RWPE1 (cell line): ENCODE results near the gene DNAJB2.

Experiments
- CTCF ChIA-PET: fragments of 350-600 bp; sonication (Branson Sonifier 250); formaldehyde crosslinking; extraction: SDS; loops from one replicate; lab custom pipeline; 2021; lab: Yijun Ruan, JAX
- POLR2A ChIA-PET: fragments of 400-600 bp; formaldehyde crosslinking; extraction: SDS; loops from one replicate; lab custom pipeline; 2020; ENCODE audit warnings: antibody characterized with exemption; ENCODE audit not compliant: low non-redundant PET; lab: Yijun Ruan, JAX
- DNase-seq: peaks from one replicate; pipeline ENCODE4 v3.0.0; 2012; ENCODE audit warnings: low spot score
- H3K27ac ChIP-seq: fragments of 450-650 bp; 2 replicates; pipeline ENCODE4 v1.5.1; 2017
- CTCF ChIP-seq: fragments of 450-650 bp; conservative IDR thresholded peaks from 2 replicates; pipeline ENCODE4 v1.5.1; 2017; ENCODE audit warnings: low read depth, mild to moderate bottlenecking

The DNAJB2 gene

DNA sequence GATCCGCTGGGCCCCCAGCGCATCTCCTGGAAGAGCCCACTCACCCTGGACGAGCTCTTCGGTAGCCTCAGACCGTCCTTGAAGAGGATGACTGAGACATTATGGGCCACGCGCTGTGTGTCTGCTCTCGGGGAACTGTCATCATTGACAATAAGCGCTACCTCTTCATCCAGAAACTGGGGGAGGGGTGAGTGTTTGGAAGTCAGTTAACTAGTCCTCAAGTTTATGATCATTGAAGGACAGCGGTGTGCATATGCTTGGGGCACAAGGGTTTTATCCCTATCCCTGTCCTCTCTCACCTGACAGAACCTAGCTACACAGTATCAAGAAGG lies 33.3 kb upstream of the DNAJB2 start:
- TF ChIP-seq CTCF: no peak
- ChIA-PET CTCF (interaction anchor here (0.6 to 2.5 kb wide), 3 partner anchors 39 to 48 kb away, joined by 3 to 20 read pairs (median 4); partner anchors contain the start of gene ZFAND2B), POLR2A (interaction anchor here (0.6 to 2.2 kb wide), 4 partner anchors 9 to 28 kb away, joined by 3 to 7 read pairs (median 5); no protein-coding TSS in a partner anchor)
- H3K27ac ChIP-seq: peak overlapping the region; percentile 82
- peak; percentile 6 for DNase-seq

GRCh38 chr2:219246559-219246958 lies 32.6 kb upstream of the DNAJB2 start:
- POLR2A ChIA-PET: interaction anchor here (1.2 to 2.2 kb wide), 2 partner anchors 8 to 9 kb away, joined by 3 to 6 read pairs; no protein-coding TSS in a partner anchor
- CTCF ChIA-PET: interaction anchor here (0.7 to 2.5 kb wide), 2 partner anchors 28 to 48 kb away, joined by 3 to 20 read pairs; no protein-coding TSS in a partner anchor
- H3K27ac ChIP-seq: peak overlapping the region; percentile 98
- no peak for DNase-seq
- no peak for TF ChIP-seq CTCF

GRCh38 chr2:219247678-219248642 lies 31.2 kb upstream of the DNAJB2 start:
- DNase-seq: no peak
- POLR2A ChIA-PET: interaction anchor here (0.8 to 1.9 kb wide), 2 partner anchors 30 to 39 kb away, joined by 3 to 12 read pairs; partner anchors contain the start of gene DNAJB2
- CTCF ChIA-PET: interaction anchor here (0.6 to 2.7 kb wide), 3 partner anchors 30 to 51 kb away, joined by 3 to 22 read pairs (median 5); no protein-coding TSS in a partner anchor
- no peak for TF ChIP-seq CTCF
- peak overlapping the region; percentile 98 for H3K27ac ChIP-seq

- TF ChIP-seq CTCF: no peak
- no peak for DNase-seq
- ChIA-PET POLR2A (interaction anchor here (0.6 to 2.1 kb wide), 6 partner anchors 19 to 67 kb away, joined by 3 to 14 read pairs (median 6); partner anchors contain the start of genes ANKZF1, ATG9A and DNAJB2), CTCF (interaction anchor here (0.8 to 2.7 kb wide), 5 partner anchors 19 to 50 kb away, joined by 3 to 22 read pairs (median 5); partner anchors contain the start of genes ANKZF1 and DNAJB2)
- peak overlapping the region; percentile 98 for H3K27ac ChIP-seq
Observed at GRCh38 chr2:219248845-219249202, 30.3 kb upstream of the DNAJB2 start.

- H3K27ac ChIP-seq: peak overlapping the region; percentile 98
- CTCF ChIA-PET: interaction anchor here (0.8 to 2.7 kb wide), 5 partner anchors 19 to 50 kb away, joined by 3 to 22 read pairs (median 5); partner anchors contain the start of genes ANKZF1 and DNAJB2
- no peak for TF ChIP-seq CTCF
- POLR2A ChIA-PET: interaction anchor here (0.6 to 2.1 kb wide), 8 partner anchors 20 to 355 kb away, joined by 3 to 14 read pairs (median 4); partner anchors contain the start of genes ANKZF1, ATG9A and DNAJB2
- DNase-seq: peak; percentile 81
Observed at GRCh38 chr2:219249203-219249980, 29.8 kb upstream of the DNAJB2 start.
